SK-N-SH treated with all-trans-retinoic acid at 6 μM for 48 hours (cell line): ENCODE results near the gene LAMB4.

Source experiments
- ARNTL ChIP-seq: fragments of 450-650 bp; formaldehyde crosslinking; IDR thresholded peaks from 2 replicates; pipeline ENCODE4 v1.5.0; 2020; ENCODE audit warnings: low read depth, mild to moderate bottlenecking, moderate library complexity, borderline replicate concordance
- CSDC2 ChIP-seq: fragments of 250-450 bp; sonication (Bioruptor Pico); IDR thresholded peaks from 2 replicates; pipeline ENCODE4 v1.5.0; 2020; ENCODE audit warnings: mild to moderate bottlenecking, moderate library complexity
- GLIS3 ChIP-seq: fragments of 250-450 bp; sonication (Bioruptor Pico); IDR thresholded peaks from 2 replicates; pipeline ENCODE4 v1.5.0; 2020; ENCODE audit warnings: mild to moderate bottlenecking, moderate library complexity
- ISL1 ChIP-seq: fragments of 250-450 bp; sonication (Bioruptor Pico); IDR thresholded peaks from 2 replicates; pipeline ENCODE4 v2.1.2; 2022; ENCODE audit warnings: mild to moderate bottlenecking, moderate library complexity
- POU6F1 ChIP-seq: fragments of 250-450 bp; sonication (Bioruptor Pico); IDR thresholded peaks from 2 replicates; pipeline ENCODE4 v1.8.0; 2021; ENCODE audit warnings: low read depth, mild to moderate bottlenecking, moderate library complexity, borderline replicate concordance
- SNAI2 ChIP-seq: fragments of 250-450 bp; sonication (Bioruptor Pico); IDR thresholded peaks from 2 replicates; pipeline ENCODE4 v1.5.0; 2020; ENCODE audit warnings: mild to moderate bottlenecking, moderate library complexity
- TCF4 ChIP-seq: fragments of 250-450 bp; sonication (Bioruptor Pico); IDR thresholded peaks from 2 replicates; pipeline ENCODE4 v1.8.0; 2021; ENCODE audit warnings: mild to moderate bottlenecking, moderate library complexity, borderline replicate concordance
- ZNF565 ChIP-seq: fragments of 450-650 bp; formaldehyde crosslinking; conservative IDR thresholded peaks from 2 replicates; pipeline ENCODE4 v1.5.0; 2020; ENCODE audit warnings: low read depth, mild to moderate bottlenecking, moderate library complexity
- ZNF8 ChIP-seq: fragments of 450-650 bp; formaldehyde crosslinking; IDR thresholded peaks from 2 replicates; pipeline ENCODE4 v1.5.0; 2020; ENCODE audit warnings: mild to moderate bottlenecking, moderate library complexity
- TF ChIP-seq, protein P1 (sequence below): fragments of 250-450 bp; sonication (Bioruptor Pico); IDR thresholded peaks from 2 replicates; pipeline ENCODE4 v1.8.0; 2020; ENCODE audit warnings: mild to moderate bottlenecking, moderate library complexity, borderline replicate concordance
- TF ChIP-seq, protein P2 (sequence below): fragments of 250-450 bp; sonication (Bioruptor Pico); IDR thresholded peaks from 2 replicates; pipeline ENCODE4 v1.5.1; 2020; ENCODE audit warnings: low read depth, mild to moderate bottlenecking, moderate library complexity

DNA sequence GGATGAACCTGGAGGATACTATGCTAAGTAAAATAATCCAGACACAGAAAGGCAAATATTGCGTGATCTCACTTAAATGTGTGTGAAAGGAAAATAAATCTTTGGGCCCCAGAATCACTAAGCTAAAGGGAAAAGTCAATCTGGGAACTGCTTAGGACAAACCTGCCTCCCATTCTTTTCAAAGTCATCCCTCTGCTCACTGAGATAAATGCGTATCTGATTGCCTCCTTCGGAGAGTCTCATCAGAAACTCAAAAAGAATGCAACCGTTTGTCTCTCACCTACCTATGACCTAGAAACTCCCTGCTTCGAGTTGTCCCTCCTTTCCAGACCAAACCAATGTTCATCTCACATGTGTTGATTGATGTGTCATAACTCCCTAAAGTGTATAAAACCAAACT lies 40.1 kb upstream of the LAMB4 start:
- TF ChIP-seq, protein P1, sequence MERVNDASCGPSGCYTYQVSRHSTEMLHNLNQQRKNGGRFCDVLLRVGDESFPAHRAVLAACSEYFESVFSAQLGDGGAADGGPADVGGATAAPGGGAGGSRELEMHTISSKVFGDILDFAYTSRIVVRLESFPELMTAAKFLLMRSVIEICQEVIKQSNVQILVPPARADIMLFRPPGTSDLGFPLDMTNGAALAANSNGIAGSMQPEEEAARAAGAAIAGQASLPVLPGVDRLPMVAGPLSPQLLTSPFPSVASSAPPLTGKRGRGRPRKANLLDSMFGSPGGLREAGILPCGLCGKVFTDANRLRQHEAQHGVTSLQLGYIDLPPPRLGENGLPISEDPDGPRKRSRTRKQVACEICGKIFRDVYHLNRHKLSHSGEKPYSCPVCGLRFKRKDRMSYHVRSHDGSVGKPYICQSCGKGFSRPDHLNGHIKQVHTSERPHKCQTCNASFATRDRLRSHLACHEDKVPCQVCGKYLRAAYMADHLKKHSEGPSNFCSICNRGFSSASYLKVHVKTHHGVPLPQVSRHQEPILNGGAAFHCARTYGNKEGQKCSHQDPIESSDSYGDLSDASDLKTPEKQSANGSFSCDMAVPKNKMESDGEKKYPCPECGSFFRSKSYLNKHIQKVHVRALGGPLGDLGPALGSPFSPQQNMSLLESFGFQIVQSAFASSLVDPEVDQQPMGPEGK = no peak
- no peak for TF ChIP-seq ISL1 (CRISPR knock-in tag)
- TF ChIP-seq CSDC2 = no peak
- no peak for TF ChIP-seq GLIS3
- TF ChIP-seq ARNTL = no peak
- TF ChIP-seq, protein P2, sequence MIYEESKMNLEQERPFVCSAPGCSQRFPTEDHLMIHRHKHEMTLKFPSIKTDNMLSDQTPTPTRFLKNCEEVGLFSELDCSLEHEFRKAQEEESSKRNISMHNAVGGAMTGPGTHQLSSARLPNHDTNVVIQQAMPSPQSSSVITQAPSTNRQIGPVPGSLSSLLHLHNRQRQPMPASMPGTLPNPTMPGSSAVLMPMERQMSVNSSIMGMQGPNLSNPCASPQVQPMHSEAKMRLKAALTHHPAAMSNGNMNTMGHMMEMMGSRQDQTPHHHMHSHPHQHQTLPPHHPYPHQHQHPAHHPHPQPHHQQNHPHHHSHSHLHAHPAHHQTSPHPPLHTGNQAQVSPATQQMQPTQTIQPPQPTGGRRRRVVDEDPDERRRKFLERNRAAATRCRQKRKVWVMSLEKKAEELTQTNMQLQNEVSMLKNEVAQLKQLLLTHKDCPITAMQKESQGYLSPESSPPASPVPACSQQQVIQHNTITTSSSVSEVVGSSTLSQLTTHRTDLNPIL = no peak
- no peak for TF ChIP-seq ZNF565 (CRISPR knock-in tag)
- no peak for TF ChIP-seq ZNF8
- no peak for TF ChIP-seq SNAI2 (CRISPR knock-in tag)
- no peak for TF ChIP-seq TCF4
- TF ChIP-seq POU6F1 = no peak
